K562 (cell line): Measurements from ENCODE around the gene DMAC2L. TPM values are rescaled to one million over a fixed set of nuclear protein-coding genes. Genes with fewer than 3 reads are reported as not detected.

Source experiments
- ATAC-seq: fragments of 200-7000 bp; cut with Tn5 transposase; 3 replicates; pipeline ENCODE4 v1.9.1; 2020; ENCODE audit warnings: moderate library complexity
- BruUV-seq: library from RNA; stranded (reverse); fragments of 400-500 nt; replicated peaks from 2 replicates; lab custom pipeline; 2021; lab: Mats Ljungman, UMichigan
- CTCF ChIA-PET: fragments of 300-600 bp; formaldehyde crosslinking; extraction: SDS; loops from one replicate; lab custom pipeline; 2021; ENCODE audit warnings: low intra/inter-chr PET ratio; lab: Yijun Ruan, JAX
- POLR2A ChIA-PET: fragments of 300-600, 350-650 bp; sonication (Branson Sonifier 250); formaldehyde crosslinking; extraction: SDS; loops from one replicate; lab custom pipeline; 2021; ENCODE audit warnings: antibody characterized with exemption, inconsistent platforms; lab: Yijun Ruan, JAX
- DNase-seq, 4 experiments: peaks; one replicate each; pipeline versions ENCODE4 v3.0.0 to v3.0.0-alpha.2; 2011 to 2018; ENCODE audit warnings: low spot score in 3 of 4, mixed read lengths in 3 of 4; ENCODE audit errors: extremely low read depth in 1 of 4
- FAIRE-seq: peaks from 2 replicates; lab custom pipeline; 2011; peaks lifted over from hg19 to GRCh38; lab: Jason Lieb, UNC
- H2AFZ ChIP-seq: 2 replicates; pipeline ENCODE4 v1.6.0; 2011; ENCODE audit warnings: low read depth, low read length, control low read depth, inconsistent platforms
- H3K27ac ChIP-seq: fragments of 200-600 bp; 3 replicates; pipeline ENCODE4 v1.8.0; 2011; ENCODE audit warnings: low read depth, mild to moderate bottlenecking, control low read depth, inconsistent platforms, low read length, moderate library complexity, mixed read lengths; ENCODE audit errors: extremely low read depth
- H3K27me3 ChIP-seq, 2 experiments: fragments of 300-600 bp in 1 of 2; 2 replicates in 1 of 2; 3 replicates in 1 of 2; pipeline versions ENCODE4 v1.6.0 to v1.8.0; 2011; ENCODE audit warnings: inconsistent platforms in 2 of 2, low read length in 2 of 2, mild to moderate bottlenecking in 1 of 2, mixed read lengths in 1 of 2, moderate library complexity in 1 of 2; ENCODE audit not compliant: control insufficient read depth in 2 of 2, insufficient read depth in 2 of 2
- H3K36me3 ChIP-seq: fragments of 300-600 bp; 3 replicates; pipeline ENCODE4 v1.8.0; 2011; ENCODE audit warnings: mild to moderate bottlenecking, low read length, inconsistent platforms; ENCODE audit not compliant: control insufficient read depth, insufficient read depth
- H3K4me1 ChIP-seq, 2 experiments: fragments of 200-600 bp in 1 of 2; replicated peaks in 1 of 2; 2 replicates in 1 of 2; 3 replicates in 1 of 2; pipeline versions ENCODE4 v1.5.1 to v1.8.0; 2011; ENCODE audit warnings: inconsistent platforms in 2 of 2, low read length in 2 of 2, mild to moderate bottlenecking in 1 of 2, mixed read lengths in 1 of 2, moderate library complexity in 1 of 2; ENCODE audit not compliant: control insufficient read depth in 2 of 2, insufficient read depth in 2 of 2
- H3K4me2 ChIP-seq: 2 replicates; pipeline ENCODE4 v1.6.1; 2011; ENCODE audit warnings: low read length, control low read depth, inconsistent platforms, mixed read lengths; ENCODE audit not compliant: insufficient read depth
- H3K4me3 ChIP-seq: fragments of 200-600 bp; sonication (generic), shearing (Covaris generic); 2 replicates; pipeline ENCODE4 v1.5.1; 2016; ENCODE audit warnings: control low read depth, inconsistent platforms
- H3K79me2 ChIP-seq: fragments of 200-600 bp; 3 replicates; pipeline ENCODE4 v1.8.0; 2011; ENCODE audit warnings: low read length, inconsistent platforms; ENCODE audit not compliant: control insufficient read depth, insufficient read depth
- H3K9ac ChIP-seq, 2 experiments: 2 replicates each; pipeline versions ENCODE4 v1.6.0 to v1.6.1; 2011; ENCODE audit warnings: low read depth in 2 of 2, low read length in 2 of 2, control low read depth in 1 of 2, inconsistent platforms in 1 of 2, mild to moderate bottlenecking in 1 of 2, mixed read lengths in 1 of 2; ENCODE audit not compliant: insufficient read depth in 1 of 2
- H3K9me1 ChIP-seq: one replicate; pipeline ENCODE4 v1.6.0; 2011; ENCODE audit warnings: inconsistent platforms, mild to moderate bottlenecking, low read length, moderate library complexity; ENCODE audit not compliant: control insufficient read depth, insufficient read depth
- H3K9me3 ChIP-seq: replicated peaks from 2 replicates; pipeline ENCODE4 v1.5.1; 2011; ENCODE audit warnings: low read depth, low read length, inconsistent platforms; ENCODE audit not compliant: control insufficient read depth, insufficient read depth
- H4K20me1 ChIP-seq: replicated peaks from 2 replicates; pipeline ENCODE4 v1.6.1; 2011; ENCODE audit warnings: low read length, inconsistent platforms, mixed read lengths; ENCODE audit not compliant: control insufficient read depth, insufficient read depth
- DACH1 ChIP-seq: fragments of 450-650 bp; IDR thresholded peaks from 2 replicates; pipeline ENCODE4 v1.6.1; 2018; ENCODE audit not compliant: partially characterized antibody
- HMG20B ChIP-seq: fragments of 250-450 bp; sonication (Bioruptor Pico); IDR thresholded peaks from 2 replicates; pipeline ENCODE4 v1.5.0; 2021; ENCODE audit warnings: mild to moderate bottlenecking
- MAZ ChIP-seq, 2 experiments: fragments of 450-650 bp in 1 of 2; sonication (generic) in 1 of 2; formaldehyde crosslinking; IDR thresholded peaks in 1 of 2; conservative IDR thresholded peaks in 1 of 2; 2 replicates each; pipeline versions ENCODE4 v1.4.0 to v1.5.0; 2020; ENCODE audit warnings: mild to moderate bottlenecking in 1 of 2, missing genetic modification reagents in 1 of 2
- MYBL2 ChIP-seq, 2 experiments: fragments of 450-650 bp in 1 of 2; sonication (generic) in 1 of 2; formaldehyde crosslinking in 1 of 2; IDR thresholded peaks; 2 replicates each; pipeline versions ENCODE4 v1.6.1 to v1.8.1; 2017 to 2022; ENCODE audit warnings: borderline replicate concordance in 1 of 2, inconsistent platforms in 1 of 2, low read depth in 1 of 2, mild to moderate bottlenecking in 1 of 2, missing genetic modification reagents in 1 of 2, moderate library complexity in 1 of 2
- POLR2A ChIP-seq: fragments of 450-650 bp; conservative IDR thresholded peaks from 2 replicates; pipeline ENCODE4 v1.6.1; 2016
- PYGO2 ChIP-seq: fragments of 450-650 bp; IDR thresholded peaks from 2 replicates; pipeline ENCODE4 v1.6.1; 2016; ENCODE audit warnings: mild to moderate bottlenecking, missing genetic modification characterization, moderate library complexity, missing compliant biosample characterization
- RBFOX2 ChIP-seq: fragments of 200-400 bp; formaldehyde crosslinking; IDR thresholded peaks from 2 replicates; pipeline ENCODE4 v1.6.1; 2017; ENCODE audit warnings: low read depth, mild to moderate bottlenecking, low read length, moderate library complexity
- ZNF445 ChIP-seq: fragments of 250-450 bp; sonication (Bioruptor Pico); IDR thresholded peaks from 2 replicates; pipeline ENCODE4 v1.4.0; 2020; ENCODE audit warnings: low read depth, mild to moderate bottlenecking, moderate library complexity
- WGBS: fragments of 100-300 bp; shearing (Covaris generic); methylation state at CpG from one replicate; pipeline ENCODE4 v1.1.6; 2016; ENCODE audit warnings: low coverage, mixed read lengths; ENCODE audit not compliant: insufficient coverage; ENCODE audit errors: missing lambda C conversion rate; 5-methylcytosine and 5-hydroxymethylcytosine counted together
- in situ Hi-C: fragments of 300-500 bp; cut with MboI; formaldehyde crosslinking; loops from 4 replicates; pipeline ENCODE4 v1.15.0; 2018; ENCODE audit warnings: inconsistent platforms, mixed read lengths
- intact Hi-C: fragments of 100-400 bp; cut with micrococcal nuclease; formaldehyde crosslinking; loops from 2 replicates; pipeline ENCODE4 v1.14.2; 2022
- polyA plus RNA-seq, 8 experiments: library from polyadenylated mRNA; depleted of rRNA in 4 of 8; stranded (reverse) in 5 of 8; unstranded in 3 of 8; fragments of >200 nt; fragmentation: Nextera tagmentation in 2 of 8; fragmentation: Illumina TruSeq in 1 of 8; extraction: Ambion mirVana in 2 of 8; extraction: Trizol in 1 of 8; gene quantifications; 2 replicates each; pipeline versions ENCODE4 v1.2.1 to v1.2.3, GENCODE V29; 2011 to 2014; ENCODE audit warnings: inconsistent platforms in 1 of 8, missing spikeins in 1 of 8
- total RNA-seq, 7 experiments: library from RNA; depleted of rRNA in 6 of 7; stranded (reverse); fragments of >200 nt in 6 of 7; fragmentation: Illumina TruSeq in 2 of 7; extraction: Trizol in 2 of 7; gene quantifications; 2 replicates each; pipeline versions ENCODE4 v1.2.1 to v1.2.3, GENCODE V29; 2011 to 2021; ENCODE audit warnings: low replicate concordance in 1 of 7
- TF ChIP-seq, protein P1 (sequence below): fragments of 450-650 bp; IDR thresholded peaks from 2 replicates; pipeline ENCODE4 v1.6.1; 2017; ENCODE audit warnings: antibody characterized with exemption, mild to moderate bottlenecking
- TF ChIP-seq, protein P2 (sequence below): sonication (generic); IDR thresholded peaks from 2 replicates; pipeline ENCODE4 v1.6.1; 2016
- TF ChIP-seq, protein P3 (sequence below): sonication (generic); formaldehyde crosslinking; IDR thresholded peaks from 2 replicates; pipeline ENCODE4 v1.8.1; 2022; ENCODE audit warnings: missing genetic modification reagents

The DMAC2L gene
- total and polyA plus RNA-seq, 9 of the 15 experiments (the other 6 are each of a cell fraction or from before 2014, with no cell fraction given), result 4.0 to 37.2 (median 9.3) TPM

DNA sequence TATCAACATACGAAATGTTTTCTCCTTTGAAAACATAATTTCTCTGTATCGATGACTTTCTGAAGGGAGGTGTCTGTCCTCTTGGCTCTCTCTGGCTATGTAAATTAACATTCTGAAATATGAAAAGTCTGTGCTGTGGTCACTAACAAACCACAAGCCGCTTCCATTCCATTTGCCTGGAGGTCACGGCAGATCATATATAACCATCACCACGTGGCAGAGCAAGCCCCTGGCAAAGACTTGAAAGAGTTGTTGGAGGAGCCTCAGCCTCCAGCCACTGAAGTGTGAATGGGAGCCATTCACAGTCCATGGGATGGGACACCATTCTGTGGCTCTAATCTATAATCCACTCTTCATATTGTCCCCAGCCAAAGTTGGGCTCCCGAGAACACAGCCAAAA is 45.0 kb downstream of the DMAC2L start (continued):
- no peak for TF ChIP-seq RBFOX2

DNA sequence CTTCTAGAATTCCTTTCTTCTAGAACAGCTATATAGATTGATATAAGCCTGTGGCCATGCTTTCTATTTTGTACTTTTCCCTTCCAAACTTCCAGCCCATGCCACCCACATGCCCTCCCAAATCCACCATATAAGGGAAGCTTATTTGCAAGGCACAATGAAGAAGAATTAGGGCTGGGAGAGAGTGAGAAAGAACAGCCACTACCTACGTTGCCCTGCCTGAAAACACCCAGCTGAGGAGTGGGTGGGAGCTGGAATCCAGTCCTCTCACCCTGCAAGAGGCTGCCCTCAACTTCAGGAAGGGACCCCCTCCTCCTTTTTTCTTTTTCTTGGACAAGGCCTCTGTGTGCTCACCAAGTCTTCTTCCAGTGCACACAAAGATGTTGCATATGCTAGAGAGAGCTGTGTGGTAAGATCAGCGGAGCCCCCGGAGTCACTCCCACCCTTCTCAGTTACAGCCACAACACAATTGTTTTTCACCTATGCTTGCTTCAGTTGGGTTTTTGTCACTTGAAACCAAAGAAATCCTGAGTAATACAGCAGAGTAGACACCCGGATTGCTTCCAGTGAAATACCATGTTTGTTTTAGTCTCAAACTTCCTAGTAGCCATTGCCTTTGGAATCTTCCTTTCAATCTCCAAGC is 45.8 kb downstream of the DMAC2L start:
- no peak for FAIRE-seq
- no peak overlapping the region for H3K9ac ChIP-seq
- TF ChIP-seq MYBL2 (IDR thresholded peaks at IDR 0.05; ENCODE audit: low read depth) (no peak), MYBL2 (CRISPR knock-in tag; IDR thresholded peaks at IDR 0.05; ENCODE audit: borderline replicate concordance) (no peak), MAZ (CRISPR knock-in tag; conservative IDR thresholded peaks at IDR 0.05 in 1 of 2, IDR thresholded peaks at IDR 0.05 in 1 of 2) (no peak), DACH1 (no peak), POLR2A (no peak), PYGO2 (tag) (no peak), ZNF445 (CRISPR knock-in tag) (no peak), HMG20B (CRISPR knock-in tag) (no peak)
- TF ChIP-seq, protein P1, sequence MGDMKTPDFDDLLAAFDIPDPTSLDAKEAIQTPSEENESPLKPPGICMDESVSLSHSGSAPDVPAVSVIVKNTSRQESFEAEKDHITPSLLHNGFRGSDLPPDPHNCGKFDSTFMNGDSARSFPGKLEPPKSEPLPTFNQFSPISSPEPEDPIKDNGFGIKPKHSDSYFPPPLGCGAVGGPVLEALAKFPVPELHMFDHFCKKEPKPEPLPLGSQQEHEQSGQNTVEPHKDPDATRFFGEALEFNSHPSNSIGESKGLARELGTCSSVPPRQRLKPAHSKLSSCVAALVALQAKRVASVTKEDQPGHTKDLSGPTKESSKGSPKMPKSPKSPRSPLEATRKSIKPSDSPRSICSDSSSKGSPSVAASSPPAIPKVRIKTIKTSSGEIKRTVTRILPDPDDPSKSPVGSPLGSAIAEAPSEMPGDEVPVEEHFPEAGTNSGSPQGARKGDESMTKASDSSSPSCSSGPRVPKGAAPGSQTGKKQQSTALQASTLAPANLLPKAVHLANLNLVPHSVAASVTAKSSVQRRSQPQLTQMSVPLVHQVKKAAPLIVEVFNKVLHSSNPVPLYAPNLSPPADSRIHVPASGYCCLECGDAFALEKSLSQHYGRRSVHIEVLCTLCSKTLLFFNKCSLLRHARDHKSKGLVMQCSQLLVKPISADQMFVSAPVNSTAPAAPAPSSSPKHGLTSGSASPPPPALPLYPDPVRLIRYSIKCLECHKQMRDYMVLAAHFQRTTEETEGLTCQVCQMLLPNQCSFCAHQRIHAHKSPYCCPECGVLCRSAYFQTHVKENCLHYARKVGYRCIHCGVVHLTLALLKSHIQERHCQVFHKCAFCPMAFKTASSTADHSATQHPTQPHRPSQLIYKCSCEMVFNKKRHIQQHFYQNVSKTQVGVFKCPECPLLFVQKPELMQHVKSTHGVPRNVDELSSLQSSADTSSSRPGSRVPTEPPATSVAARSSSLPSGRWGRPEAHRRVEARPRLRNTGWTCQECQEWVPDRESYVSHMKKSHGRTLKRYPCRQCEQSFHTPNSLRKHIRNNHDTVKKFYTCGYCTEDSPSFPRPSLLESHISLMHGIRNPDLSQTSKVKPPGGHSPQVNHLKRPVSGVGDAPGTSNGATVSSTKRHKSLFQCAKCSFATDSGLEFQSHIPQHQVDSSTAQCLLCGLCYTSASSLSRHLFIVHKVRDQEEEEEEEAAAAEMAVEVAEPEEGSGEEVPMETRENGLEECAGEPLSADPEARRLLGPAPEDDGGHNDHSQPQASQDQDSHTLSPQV, result no peak
- TF ChIP-seq, protein P2, sequence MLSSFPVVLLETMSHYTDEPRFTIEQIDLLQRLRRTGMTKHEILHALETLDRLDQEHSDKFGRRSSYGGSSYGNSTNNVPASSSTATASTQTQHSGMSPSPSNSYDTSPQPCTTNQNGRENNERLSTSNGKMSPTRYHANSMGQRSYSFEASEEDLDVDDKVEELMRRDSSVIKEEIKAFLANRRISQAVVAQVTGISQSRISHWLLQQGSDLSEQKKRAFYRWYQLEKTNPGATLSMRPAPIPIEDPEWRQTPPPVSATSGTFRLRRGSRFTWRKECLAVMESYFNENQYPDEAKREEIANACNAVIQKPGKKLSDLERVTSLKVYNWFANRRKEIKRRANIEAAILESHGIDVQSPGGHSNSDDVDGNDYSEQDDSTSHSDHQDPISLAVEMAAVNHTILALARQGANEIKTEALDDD, result no peak
- TF ChIP-seq, protein P3, sequence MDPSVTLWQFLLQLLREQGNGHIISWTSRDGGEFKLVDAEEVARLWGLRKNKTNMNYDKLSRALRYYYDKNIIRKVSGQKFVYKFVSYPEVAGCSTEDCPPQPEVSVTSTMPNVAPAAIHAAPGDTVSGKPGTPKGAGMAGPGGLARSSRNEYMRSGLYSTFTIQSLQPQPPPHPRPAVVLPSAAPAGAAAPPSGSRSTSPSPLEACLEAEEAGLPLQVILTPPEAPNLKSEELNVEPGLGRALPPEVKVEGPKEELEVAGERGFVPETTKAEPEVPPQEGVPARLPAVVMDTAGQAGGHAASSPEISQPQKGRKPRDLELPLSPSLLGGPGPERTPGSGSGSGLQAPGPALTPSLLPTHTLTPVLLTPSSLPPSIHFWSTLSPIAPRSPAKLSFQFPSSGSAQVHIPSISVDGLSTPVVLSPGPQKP, result no peak
- H3K9me3 ChIP-seq, result no peaks in the 10 kb centered on the region
- no peaks in the 10 kb centered on the region for H3K79me2 ChIP-seq
- no peak overlapping the region for H3K4me3 ChIP-seq
- H3K4me2 ChIP-seq, result no peak overlapping the region
- intact Hi-C loops, result no loop called here
- no peaks in the 10 kb centered on the region for H4K20me1 ChIP-seq
- no peak overlapping the region for H2AFZ ChIP-seq
- in situ Hi-C loops, result no loop called here
- BruUV-seq, result no TSS peak
- ChIA-PET CTCF (no interaction called here), POLR2A (interaction anchor here (0.6 to 0.7 kb wide), 2 partner anchors 9 to 523 kb away, joined by 3 read pairs; no protein-coding TSS in a partner anchor)
- no peak for ATAC-seq
- no peaks in the 10 kb centered on the region for H3K9me1 ChIP-seq
- 65% methylated on average over 2 of the region's 4 CpGs for WGBS
- no peak overlapping the region for H3K27ac ChIP-seq
- no peaks in the 10 kb centered on the region for H3K27me3 ChIP-seq
- no peaks in the 10 kb centered on the region for H3K36me3 ChIP-seq
- no peaks in the 10 kb centered on the region for H3K4me1 ChIP-seq
- no peak for DNase-seq
